GM10847 (cell line): ENCODE measurements around the gene MT1G.
A peak's percentile ranks its signal among the peaks of the same experiment; 100 is the strongest.

ENCODE experiments used
- POLR2A ChIP-seq: IDR thresholded peaks from 2 replicates; pipeline ENCODE4 v1.6.1; 2011; ENCODE audit not compliant: insufficient read length; ENCODE audit errors: extremely low read depth

The MT1G gene

GRCh38 chr16:56691885-56692284 lies 24.0 kb upstream of the MT1G start:
- TF ChIP-seq POLR2A = no peak

DNA sequence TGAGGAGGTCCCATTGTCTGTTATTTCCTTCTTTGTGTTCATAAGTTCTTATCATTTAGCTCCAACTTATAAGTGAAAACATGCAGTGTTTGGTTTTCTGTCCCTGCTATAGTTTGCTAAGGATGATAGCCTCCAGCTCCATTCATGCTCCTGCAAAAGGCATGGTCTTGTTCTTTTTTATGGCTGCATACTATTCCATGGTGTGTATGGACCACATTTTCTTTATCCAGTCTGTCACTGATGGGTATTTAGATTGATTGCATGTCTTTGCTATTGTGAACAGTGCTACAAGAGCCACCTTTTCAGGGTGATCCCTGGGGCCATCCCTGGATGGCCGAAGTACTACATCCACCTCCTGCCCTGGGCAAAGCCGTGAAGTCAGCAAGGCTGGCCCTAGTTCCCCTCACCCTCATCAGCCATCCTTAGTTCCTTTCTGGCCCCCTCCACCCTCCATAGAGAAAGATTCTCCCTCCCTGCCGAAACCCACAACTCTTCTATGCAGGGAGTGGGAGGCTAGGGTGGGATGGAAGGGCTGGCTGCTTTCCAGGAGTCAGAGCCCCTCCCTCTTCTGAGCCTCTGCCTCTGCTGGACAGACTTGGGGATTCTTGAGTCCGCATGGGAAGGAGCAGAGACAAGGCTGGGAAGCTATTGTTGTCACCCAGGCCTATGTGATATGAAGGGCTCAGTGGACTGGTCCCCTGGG lies 22.7 kb upstream of the MT1G start:
- TF ChIP-seq POLR2A = no peak

DNA sequence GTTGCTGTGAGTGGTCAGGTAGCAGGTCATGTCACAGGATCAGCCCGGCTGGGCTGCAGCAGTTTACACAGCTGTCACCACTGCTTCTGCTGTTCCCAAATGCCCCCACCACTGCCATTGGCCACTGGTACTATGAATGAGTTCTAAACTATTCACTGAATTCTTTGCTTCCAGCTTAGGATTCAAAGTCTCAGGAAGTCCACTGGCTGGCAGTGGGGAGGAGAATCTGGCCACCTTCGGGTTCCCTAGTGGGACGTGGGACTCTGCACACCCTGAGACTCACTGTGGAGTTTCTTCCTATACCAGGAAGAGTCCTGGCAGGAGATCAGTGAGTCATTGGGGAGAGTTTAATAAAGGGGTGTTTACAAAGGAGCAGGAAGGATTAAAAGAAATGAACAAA lies 21.3 kb upstream of the MT1G start:
- no peak for TF ChIP-seq POLR2A

GRCh38 chr16:56688762-56689161 lies 20.9 kb upstream of the MT1G start:
- no peak for TF ChIP-seq POLR2A

- TF ChIP-seq POLR2A = no peak
These were observed 18.9 kb upstream of the MT1G start for GRCh38 chr16:56686758-56687157.

DNA sequence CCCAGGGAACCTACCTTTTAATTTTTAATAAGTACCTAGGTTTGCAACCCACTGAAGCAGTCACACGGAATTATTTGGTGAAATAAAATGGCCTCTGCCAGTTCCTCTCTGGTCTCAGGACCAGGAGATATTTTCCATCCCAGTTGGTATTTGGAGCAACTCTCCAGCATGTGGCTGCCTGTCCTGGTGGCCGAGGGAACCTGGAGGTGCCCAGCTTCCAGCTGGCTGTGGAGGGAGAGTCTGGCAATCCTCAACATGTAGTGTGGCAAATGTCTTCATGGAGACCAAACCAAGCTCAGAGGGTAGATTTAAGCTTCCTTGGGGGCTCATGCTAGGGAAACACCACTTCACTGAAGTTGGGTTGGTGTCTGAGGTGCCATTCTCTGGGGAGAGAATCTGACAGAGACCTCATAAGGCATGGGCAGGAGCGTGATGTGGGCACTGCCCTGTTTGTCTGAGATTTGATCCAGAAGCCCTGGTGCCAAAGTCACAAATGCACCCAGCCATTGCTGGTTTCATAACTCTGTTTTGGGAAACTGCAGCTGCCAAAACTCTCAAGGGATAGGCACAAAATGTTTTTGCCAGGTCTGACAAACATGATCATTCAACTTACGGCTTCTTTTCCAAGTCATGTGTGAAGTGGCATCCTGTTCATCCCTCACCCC lies 17.2 kb upstream of the MT1G start:
- TF ChIP-seq POLR2A = no peak

- no peak for TF ChIP-seq POLR2A
These were observed 16.5 kb upstream of the MT1G start for GRCh38 chr16:56684256-56684925.

DNA sequence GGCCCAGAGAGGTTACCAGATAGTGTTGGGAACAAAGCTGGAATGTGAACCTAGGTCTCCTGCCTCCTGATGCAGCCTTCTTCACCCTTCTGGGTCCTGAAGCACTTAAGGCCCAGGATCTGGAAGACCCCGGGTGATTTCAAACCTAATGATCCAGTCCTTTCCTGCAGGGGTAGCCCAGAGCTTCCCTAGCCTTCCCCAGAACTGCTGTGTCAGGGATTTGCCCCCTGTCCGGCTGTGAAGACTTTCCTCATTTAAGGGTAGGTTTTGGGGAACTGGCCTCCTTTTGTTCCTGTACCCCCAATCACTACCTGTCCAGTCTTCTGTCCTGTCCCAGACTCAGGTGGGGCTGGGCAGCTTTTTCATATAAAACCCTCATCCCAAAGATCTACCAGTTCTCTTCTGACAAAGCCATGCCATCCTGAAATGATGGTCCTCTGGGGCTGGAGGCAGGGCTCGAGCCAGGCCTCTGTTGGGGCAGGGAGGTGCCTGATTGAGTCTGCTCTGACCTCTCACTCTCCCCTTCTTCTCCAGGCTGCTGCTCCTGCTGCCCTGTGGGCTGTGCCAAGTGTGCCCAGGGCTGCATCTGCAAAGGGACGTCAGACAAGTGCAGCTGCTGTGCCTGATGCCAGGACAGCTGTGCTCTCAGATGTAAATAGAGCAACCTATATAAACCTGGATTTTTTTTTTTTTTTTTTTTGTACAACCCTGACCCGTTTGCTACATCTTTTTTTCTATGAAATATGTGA lies 15.7 kb upstream of the MT1G start:
- TF ChIP-seq POLR2A = no peak

DNA sequence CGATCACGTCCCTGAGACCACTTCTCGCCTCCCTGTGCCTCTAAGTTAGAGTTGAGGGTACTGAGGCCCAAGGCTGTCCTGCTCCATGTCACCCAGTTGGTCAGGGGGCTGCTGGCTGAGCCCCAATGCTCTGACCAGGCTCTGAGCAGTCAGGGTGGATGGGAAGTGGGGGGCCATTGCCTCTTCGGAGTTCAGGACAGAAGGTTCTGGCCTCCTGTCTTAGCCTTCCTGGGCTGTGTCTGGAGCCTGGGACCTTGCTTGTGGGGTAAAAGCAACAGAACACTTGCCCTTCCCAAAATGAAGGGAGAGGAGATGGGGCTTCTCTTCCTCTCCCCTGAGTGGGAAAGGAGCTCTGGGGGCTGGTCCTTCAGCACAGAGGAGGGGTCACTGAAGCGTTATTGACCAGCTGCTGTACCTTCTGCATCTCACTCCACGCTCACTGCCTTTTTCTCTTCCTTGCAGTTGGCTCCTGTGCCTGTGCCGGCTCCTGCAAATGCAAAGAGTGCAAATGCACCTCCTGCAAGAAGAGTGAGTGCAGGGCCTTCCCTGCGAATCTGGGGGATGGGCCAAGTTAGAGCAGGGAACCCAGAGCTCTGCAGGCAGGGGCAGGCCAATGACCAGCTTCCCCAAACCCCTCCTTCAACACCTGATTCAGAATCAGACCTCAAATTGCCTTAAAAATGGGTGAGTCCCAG lies 15.0 kb upstream of the MT1G start:
- no peak for TF ChIP-seq POLR2A

- peak; percentile 58 for TF ChIP-seq POLR2A
These were observed 14.3 kb upstream of the MT1G start, which contains the start of gene MT1X for GRCh38 chr16:56681939-56682702. MT1X (plus strand) TSS chr16:56682470; CDS start chr16:56682541, 71 bp downstream.

GRCh38 chr16:56679818-56680217 lies 12.0 kb upstream of the MT1G start:
- no peak for TF ChIP-seq POLR2A

DNA sequence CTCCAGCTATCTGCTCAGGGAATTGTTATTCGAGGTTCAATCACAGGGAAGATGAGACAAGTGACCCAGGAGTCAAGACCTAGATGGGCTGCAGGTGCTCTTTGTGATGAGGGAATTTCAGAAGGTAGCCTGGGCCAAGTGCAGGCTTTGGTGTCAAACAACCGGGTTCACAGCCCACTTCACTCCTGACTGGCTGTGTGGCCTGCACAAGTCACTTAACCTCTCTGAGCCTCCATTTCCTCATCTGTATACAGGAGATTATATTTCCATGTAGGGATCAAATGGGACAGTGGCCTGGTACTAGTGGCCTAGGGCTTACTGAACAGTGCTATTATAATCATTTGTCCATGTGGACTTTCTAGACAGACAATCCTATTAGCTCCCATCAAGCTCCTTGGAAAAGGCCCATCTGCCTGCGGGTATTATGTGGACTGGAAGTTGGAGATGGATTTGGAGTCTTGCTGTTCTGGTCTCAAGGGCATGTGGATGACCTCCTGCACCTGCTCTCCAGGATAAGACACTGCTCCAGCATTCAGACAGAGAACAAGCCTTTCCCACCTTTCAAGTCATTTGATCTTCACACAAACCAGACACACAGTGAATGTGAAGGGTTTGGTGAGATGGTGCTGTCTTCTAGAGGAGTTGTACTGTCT lies 11.3 kb upstream of the MT1G start:
- TF ChIP-seq POLR2A = no peak

GRCh38 chr16:56677474-56677873 lies 9.6 kb upstream of the MT1G start:
- TF ChIP-seq POLR2A = no peak
